GM23338 (cell line): ENCODE measurements around the gene FRMD1.
A peak's percentile ranks its signal among the peaks of the same experiment; 100 is the strongest.

Experiments used
- CREB1 ChIP-seq: fragments of 250-450 bp; sonication (Bioruptor Pico); IDR thresholded peaks from 2 replicates; pipeline ENCODE4 v1.5.0; 2020; ENCODE audit warnings: low read depth, mild to moderate bottlenecking, moderate library complexity
- EZH2 ChIP-seq: fragments of 200-600 bp; sonication (generic); IDR thresholded peaks from one replicate; pipeline ENCODE4 v1.8.0; 2017; ENCODE audit warnings: antibody characterized with exemption, mild to moderate bottlenecking, low read depth; ENCODE audit not compliant: unreplicated experiment
- EZH2phosphoT487 ChIP-seq: fragments of 200-600 bp; sonication (generic); IDR thresholded peaks from one replicate; pipeline ENCODE4 v1.8.1; 2018; ENCODE audit warnings: antibody characterized with exemption; ENCODE audit not compliant: unreplicated experiment
- POLR2AphosphoS5 ChIP-seq: IDR thresholded peaks from 2 replicates; pipeline ENCODE4 v1.6.1; 2016; ENCODE audit warnings: antibody characterized with exemption, low read depth
- TF ChIP-seq, protein P1 (sequence below), 2 experiments: fragments of 200-600 bp in 1 of 2; sonication (generic) in 1 of 2; conservative IDR thresholded peaks; 2 replicates each; pipeline versions ENCODE4 v1.5.1 to v1.6.1; 2016 to 2017; ENCODE audit warnings: antibody characterized with exemption in 2 of 2, low read depth in 2 of 2, mild to moderate bottlenecking in 2 of 2, moderate library complexity in 1 of 2
- TF ChIP-seq, protein P2 (sequence below): IDR thresholded peaks from one replicate; pipeline ENCODE4 v1.6.1; 2018; ENCODE audit warnings: antibody characterized with exemption; ENCODE audit not compliant: unreplicated experiment

DNA sequence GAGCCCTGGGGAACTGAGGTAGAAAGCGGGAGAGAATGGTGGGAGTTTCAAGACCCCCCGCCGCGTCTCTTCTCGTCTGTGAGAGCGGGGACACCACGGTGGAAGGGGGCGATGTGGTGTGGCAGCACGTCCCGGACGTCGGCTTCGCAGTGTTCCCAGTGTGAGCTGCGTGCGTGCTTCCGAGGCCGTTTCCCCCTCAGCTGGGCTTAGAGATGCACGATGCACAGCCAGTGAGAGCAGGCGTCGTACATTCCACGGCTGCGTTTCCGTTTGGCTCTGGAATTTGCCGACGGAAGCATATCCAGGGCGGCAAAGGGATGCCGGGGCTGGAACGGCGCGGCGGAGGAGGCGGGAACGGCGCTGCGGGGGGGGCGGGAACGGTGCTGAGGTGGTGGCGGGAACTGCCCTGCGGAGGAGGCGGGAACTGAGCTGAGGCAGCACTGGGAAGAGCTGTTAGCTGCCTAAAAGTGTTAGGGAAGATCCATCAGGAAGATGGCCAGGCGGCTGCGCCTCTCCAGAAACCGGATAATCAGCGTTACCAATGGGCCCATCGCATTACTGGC, 43.8 kb downstream of the FRMD1 start:
- TF ChIP-seq, protein P1, sequence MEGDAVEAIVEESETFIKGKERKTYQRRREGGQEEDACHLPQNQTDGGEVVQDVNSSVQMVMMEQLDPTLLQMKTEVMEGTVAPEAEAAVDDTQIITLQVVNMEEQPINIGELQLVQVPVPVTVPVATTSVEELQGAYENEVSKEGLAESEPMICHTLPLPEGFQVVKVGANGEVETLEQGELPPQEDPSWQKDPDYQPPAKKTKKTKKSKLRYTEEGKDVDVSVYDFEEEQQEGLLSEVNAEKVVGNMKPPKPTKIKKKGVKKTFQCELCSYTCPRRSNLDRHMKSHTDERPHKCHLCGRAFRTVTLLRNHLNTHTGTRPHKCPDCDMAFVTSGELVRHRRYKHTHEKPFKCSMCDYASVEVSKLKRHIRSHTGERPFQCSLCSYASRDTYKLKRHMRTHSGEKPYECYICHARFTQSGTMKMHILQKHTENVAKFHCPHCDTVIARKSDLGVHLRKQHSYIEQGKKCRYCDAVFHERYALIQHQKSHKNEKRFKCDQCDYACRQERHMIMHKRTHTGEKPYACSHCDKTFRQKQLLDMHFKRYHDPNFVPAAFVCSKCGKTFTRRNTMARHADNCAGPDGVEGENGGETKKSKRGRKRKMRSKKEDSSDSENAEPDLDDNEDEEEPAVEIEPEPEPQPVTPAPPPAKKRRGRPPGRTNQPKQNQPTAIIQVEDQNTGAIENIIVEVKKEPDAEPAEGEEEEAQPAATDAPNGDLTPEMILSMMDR (conservative IDR thresholded peaks at IDR 0.05; ENCODE audit: low read depth in 2 of 2) = no peak
- TF ChIP-seq EZH2 (no peak), EZH2phosphoT487 (no peak), POLR2AphosphoS5 (no peak), CREB1 (CRISPR knock-in tag) (peak; percentile 43; the same call in 1 of the 2 replicates)
- TF ChIP-seq, protein P2, sequence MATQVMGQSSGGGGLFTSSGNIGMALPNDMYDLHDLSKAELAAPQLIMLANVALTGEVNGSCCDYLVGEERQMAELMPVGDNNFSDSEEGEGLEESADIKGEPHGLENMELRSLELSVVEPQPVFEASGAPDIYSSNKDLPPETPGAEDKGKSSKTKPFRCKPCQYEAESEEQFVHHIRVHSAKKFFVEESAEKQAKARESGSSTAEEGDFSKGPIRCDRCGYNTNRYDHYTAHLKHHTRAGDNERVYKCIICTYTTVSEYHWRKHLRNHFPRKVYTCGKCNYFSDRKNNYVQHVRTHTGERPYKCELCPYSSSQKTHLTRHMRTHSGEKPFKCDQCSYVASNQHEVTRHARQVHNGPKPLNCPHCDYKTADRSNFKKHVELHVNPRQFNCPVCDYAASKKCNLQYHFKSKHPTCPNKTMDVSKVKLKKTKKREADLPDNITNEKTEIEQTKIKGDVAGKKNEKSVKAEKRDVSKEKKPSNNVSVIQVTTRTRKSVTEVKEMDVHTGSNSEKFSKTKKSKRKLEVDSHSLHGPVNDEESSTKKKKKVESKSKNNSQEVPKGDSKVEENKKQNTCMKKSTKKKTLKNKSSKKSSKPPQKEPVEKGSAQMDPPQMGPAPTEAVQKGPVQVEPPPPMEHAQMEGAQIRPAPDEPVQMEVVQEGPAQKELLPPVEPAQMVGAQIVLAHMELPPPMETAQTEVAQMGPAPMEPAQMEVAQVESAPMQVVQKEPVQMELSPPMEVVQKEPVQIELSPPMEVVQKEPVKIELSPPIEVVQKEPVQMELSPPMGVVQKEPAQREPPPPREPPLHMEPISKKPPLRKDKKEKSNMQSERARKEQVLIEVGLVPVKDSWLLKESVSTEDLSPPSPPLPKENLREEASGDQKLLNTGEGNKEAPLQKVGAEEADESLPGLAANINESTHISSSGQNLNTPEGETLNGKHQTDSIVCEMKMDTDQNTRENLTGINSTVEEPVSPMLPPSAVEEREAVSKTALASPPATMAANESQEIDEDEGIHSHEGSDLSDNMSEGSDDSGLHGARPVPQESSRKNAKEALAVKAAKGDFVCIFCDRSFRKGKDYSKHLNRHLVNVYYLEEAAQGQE = no peak
